Natural killer cell treated with Interleukin-12 subunit alpha and Interleukin-12 subunit beta and Interleukin-15 and Interleukin-18, amount 100 ng/mL, for 72 hours (primary cell): ENCODE results near the gene ADAM12. TPM values are rescaled to one million over a fixed set of nuclear protein-coding genes. Genes with fewer than 3 reads are reported as not detected.

Experiments used
- ATAC-seq, 2 donors: fragments of 150-1000 bp; cut with Tn5 transposase in 1 of 2; sonication (Bioruptor Pico), chemical (Tn5 transposase) in 1 of 2; 2 replicates each; pipeline ENCODE4 v1.10.0; 2021
- DNase-seq: peaks from one replicate; pipeline ENCODE4 v3.0.0; 2022; ENCODE audit warnings: low spot score
- H3K27ac Mint-ChIP-seq, 2 donors: 1 replicate in 1 of 2; 2 replicates in 1 of 2; pipeline ENCODE4 v1.8.0; 2022; ENCODE audit warnings: mixed read lengths in 2 of 2, mild to moderate bottlenecking in 1 of 2, moderate library complexity in 1 of 2
- H3K27me3 Mint-ChIP-seq, 2 donors: 1 replicate in 1 of 2; 2 replicates in 1 of 2; pipeline ENCODE4 v1.8.0; 2022; ENCODE audit warnings: mixed read lengths in 2 of 2
- H3K36me3 Mint-ChIP-seq: one replicate; pipeline ENCODE4 v1.8.0; 2022; ENCODE audit warnings: mixed read lengths
- H3K4me1 Mint-ChIP-seq, 2 donors: 1 replicate in 1 of 2; 2 replicates in 1 of 2; pipeline ENCODE4 v1.8.0; 2022; ENCODE audit warnings: low read depth in 2 of 2, mixed read lengths in 2 of 2, mild to moderate bottlenecking in 1 of 2
- H3K4me3 Mint-ChIP-seq: one replicate; pipeline ENCODE4 v1.8.0; 2022; ENCODE audit warnings: mixed read lengths
- H3K9me3 Mint-ChIP-seq: 2 replicates; pipeline ENCODE4 v1.8.0; 2022; ENCODE audit warnings: mixed read lengths
- total RNA-seq, 2 donors: library from RNA; stranded (reverse); gene quantifications; one replicate each; pipeline ENCODE4 v1.2.3, GENCODE V29; 2022

The ADAM12 gene
- total RNA-seq, 2 donors from 2014 or later = 0.06 to 0.48 TPM

GRCh38 chr10:126080291-126080825 is 307.9 kb downstream of the ADAM12 start:
- Mint-ChIP-seq H3K36me3 (no peaks in the 10 kb centered on the region), H3K27me3 (peaks cover 11 to 12% of the 10 kb centered on the region in 2 donors), H3K9me3 (no peaks in the 10 kb centered on the region), H3K4me1 (no peaks in the 10 kb centered on the region), H3K27ac (no peak overlapping the region), H3K4me3 (no peak overlapping the region)
- ATAC-seq (no peak), DNase-seq (no peak)

GRCh38 chr10:126075009-126075408 is 313.3 kb downstream of the ADAM12 start:
- Mint-ChIP-seq H3K27ac (no peak overlapping the region), H3K9me3 (no peaks in the 10 kb centered on the region), H3K4me1 (no peaks in the 10 kb centered on the region), H3K27me3 (peaks cover 7 to 11% of the 10 kb centered on the region in 2 donors), H3K4me3 (no peak overlapping the region), H3K36me3 (no peaks in the 10 kb centered on the region)
- ATAC-seq (no peak), DNase-seq (no peak)

GRCh38 chr10:126074291-126074690 is 314.0 kb downstream of the ADAM12 start:
- H3K27ac Mint-ChIP-seq = no peak overlapping the region
- DNase-seq = no peak
- no peak for ATAC-seq
- H3K4me1 Mint-ChIP-seq = no peaks in the 10 kb centered on the region
- no peaks in the 10 kb centered on the region for H3K36me3 Mint-ChIP-seq
- no peak overlapping the region for H3K4me3 Mint-ChIP-seq
- peaks cover 10 to 14% of the 10 kb centered on the region in 2 donors for H3K27me3 Mint-ChIP-seq
- H3K9me3 Mint-ChIP-seq = no peaks in the 10 kb centered on the region

GRCh38 chr10:126073606-126074005 is 314.7 kb downstream of the ADAM12 start:
- no peaks in the 10 kb centered on the region for H3K4me1 Mint-ChIP-seq
- DNase-seq = no peak
- no peak overlapping the region for H3K4me3 Mint-ChIP-seq
- peaks cover 7 to 15% of the 10 kb centered on the region in 2 donors for H3K27me3 Mint-ChIP-seq
- no peak for ATAC-seq
- no peaks in the 10 kb centered on the region for H3K36me3 Mint-ChIP-seq
- H3K9me3 Mint-ChIP-seq = no peaks in the 10 kb centered on the region
- no peak overlapping the region for H3K27ac Mint-ChIP-seq

GRCh38 chr10:126072622-126073021 is 315.7 kb downstream of the ADAM12 start:
- no peak overlapping the region for H3K4me3 Mint-ChIP-seq
- peaks cover 10 to 21% of the 10 kb centered on the region in 2 donors for H3K27me3 Mint-ChIP-seq
- DNase-seq = no peak
- no peaks in the 10 kb centered on the region for H3K9me3 Mint-ChIP-seq
- H3K27ac Mint-ChIP-seq = no peak overlapping the region
- ATAC-seq = no peak
- H3K36me3 Mint-ChIP-seq = no peaks in the 10 kb centered on the region
- no peaks in the 10 kb centered on the region for H3K4me1 Mint-ChIP-seq

- ATAC-seq (no peak), DNase-seq (no peak)
- H3K4me1 Mint-ChIP-seq = no peaks in the 10 kb centered on the region
- H3K4me3 Mint-ChIP-seq = no peak overlapping the region
- H3K9me3 Mint-ChIP-seq = no peaks in the 10 kb centered on the region
- no peak overlapping the region for H3K27ac Mint-ChIP-seq
- H3K36me3 Mint-ChIP-seq = no peaks in the 10 kb centered on the region
- H3K27me3 Mint-ChIP-seq = peaks cover 13 to 21% of the 10 kb centered on the region in 2 donors
These were observed 317.6 kb downstream of the ADAM12 start for GRCh38 chr10:126070476-126071215.

GRCh38 chr10:126068322-126068721 is 320.0 kb downstream of the ADAM12 start:
- no peak overlapping the region for H3K4me3 Mint-ChIP-seq
- no peaks in the 10 kb centered on the region for H3K4me1 Mint-ChIP-seq
- H3K27ac Mint-ChIP-seq = no peak overlapping the region
- peaks cover 10 to 15% of the 10 kb centered on the region in 2 donors for H3K27me3 Mint-ChIP-seq
- ATAC-seq = no peak
- DNase-seq = no peak
- H3K9me3 Mint-ChIP-seq = no peaks in the 10 kb centered on the region
- no peaks in the 10 kb centered on the region for H3K36me3 Mint-ChIP-seq

GRCh38 chr10:126066456-126066855 is 321.8 kb downstream of the ADAM12 start:
- Mint-ChIP-seq H3K9me3 (no peaks in the 10 kb centered on the region), H3K36me3 (no peaks in the 10 kb centered on the region), H3K27me3 (peaks cover 10 to 15% of the 10 kb centered on the region in 2 donors), H3K27ac (no peak overlapping the region), H3K4me1 (no peaks in the 10 kb centered on the region), H3K4me3 (no peak overlapping the region)
- no peak for DNase-seq
- no peak for ATAC-seq

- no peak for ATAC-seq
- Mint-ChIP-seq H3K27me3 (peaks cover 12 to 15% of the 10 kb centered on the region in 2 donors), H3K27ac (no peak overlapping the region), H3K36me3 (no peaks in the 10 kb centered on the region), H3K4me1 (no peaks in the 10 kb centered on the region), H3K9me3 (no peaks in the 10 kb centered on the region), H3K4me3 (no peak overlapping the region)
- DNase-seq = no peak
These were observed 322.4 kb downstream of the ADAM12 start for GRCh38 chr10:126065751-126066377.

GRCh38 chr10:126064512-126064911 is 323.8 kb downstream of the ADAM12 start:
- H3K4me3 Mint-ChIP-seq = no peak overlapping the region
- ATAC-seq = peak; percentile 32 to 46

GRCh38 chr10:126063353-126063791 is 324.9 kb downstream of the ADAM12 start:
- Mint-ChIP-seq H3K27me3 (peaks cover 4 to 17% of the 10 kb centered on the region in 2 donors), H3K4me1 (no peaks in the 10 kb centered on the region), H3K4me3 (no peak overlapping the region), H3K27ac (no peak overlapping the region), H3K36me3 (no peaks in the 10 kb centered on the region), H3K9me3 (no peaks in the 10 kb centered on the region)
- ATAC-seq (no peak), DNase-seq (no peak)

More at GRCh38 chr10:126064512-126064911, 323.8 kb downstream of the ADAM12 start:
- no peak for DNase-seq
- Mint-ChIP-seq H3K9me3 (no peaks in the 10 kb centered on the region), H3K27ac (no peak overlapping the region), H3K27me3 (peaks cover 10 to 16% of the 10 kb centered on the region in 2 donors), H3K36me3 (no peaks in the 10 kb centered on the region), H3K4me1 (no peaks in the 10 kb centered on the region)

- H3K36me3 Mint-ChIP-seq = no peaks in the 10 kb centered on the region
- no peaks in the 10 kb centered on the region for H3K4me1 Mint-ChIP-seq
- no peak overlapping the region for H3K4me3 Mint-ChIP-seq
- H3K9me3 Mint-ChIP-seq = no peaks in the 10 kb centered on the region
- H3K27me3 Mint-ChIP-seq = peaks cover 0 to 16% of the 10 kb centered on the region in 2 donors
- no peak overlapping the region for H3K27ac Mint-ChIP-seq
- DNase-seq (no peak), ATAC-seq (no peak)
These were observed 325.9 kb downstream of the ADAM12 start for GRCh38 chr10:126062131-126063032.

GRCh38 chr10:126061526-126061925 is 326.8 kb downstream of the ADAM12 start:
- Mint-ChIP-seq H3K36me3 (no peaks in the 10 kb centered on the region), H3K9me3 (no peaks in the 10 kb centered on the region), H3K27me3 (peaks cover 0 to 16% of the 10 kb centered on the region in 2 donors), H3K4me1 (no peaks in the 10 kb centered on the region), H3K27ac (no peak overlapping the region), H3K4me3 (no peak overlapping the region)
- DNase-seq = no peak
- no peak for ATAC-seq
